Fibroblast of skin of right biceps (primary cell): Measurements from ENCODE around the gene LMBRD2.

Experiments used
- DNase-seq: peaks from one replicate; pipeline ENCODE4 v3.0.0-alpha.2; 2013

LMBRD2 gene

GRCh38 chr5:36096486-36096885 is 55.2 kb downstream of the LMBRD2 start:
- DNase-seq = no peak

DNA sequence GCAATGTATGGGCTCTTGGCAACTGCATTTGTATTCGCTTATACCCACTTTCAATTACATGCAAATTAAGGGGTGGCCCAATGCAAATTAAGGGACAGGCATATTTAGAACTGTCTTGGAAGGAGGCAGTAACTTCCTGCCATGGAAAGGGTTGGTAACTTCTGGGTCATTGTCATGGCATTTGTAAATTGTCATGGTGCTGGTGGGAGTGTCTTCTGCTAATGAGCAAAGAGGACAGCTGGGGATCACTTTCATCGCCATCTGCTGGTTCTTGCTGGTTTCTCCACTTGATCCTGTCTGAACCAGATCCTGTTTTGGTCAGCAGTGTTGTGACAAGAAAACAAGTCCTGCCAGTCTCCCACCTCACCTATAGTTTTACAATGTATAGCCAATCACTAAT is 61.7 kb downstream of the LMBRD2 start:
- DNase-seq = peak; percentile 23

- DNase-seq = peak; percentile 40
Measured at GRCh38 chr5:36079200-36079781, 72.4 kb downstream of the LMBRD2 start.

DNA sequence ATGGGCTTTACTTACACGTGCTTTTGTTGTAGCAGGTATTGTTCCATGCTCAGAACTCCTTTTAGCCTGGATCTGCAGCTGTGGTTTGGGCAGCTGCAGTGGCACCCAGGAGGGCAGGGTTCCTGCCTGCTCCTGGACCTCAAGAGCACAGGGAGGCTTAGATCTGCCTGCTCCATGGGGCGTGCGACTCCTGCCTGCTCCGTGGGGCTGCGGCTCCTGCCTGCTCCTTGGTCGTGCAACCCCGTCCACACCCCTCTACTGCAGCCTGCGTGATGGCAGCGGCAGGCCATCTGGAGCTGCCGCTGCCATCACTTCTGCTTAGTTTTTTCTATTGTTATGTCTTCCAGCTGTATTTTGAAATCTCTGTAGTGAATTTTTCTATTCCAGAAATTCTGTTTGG is 73.3 kb downstream of the LMBRD2 start:
- DNase-seq = no peak

- DNase-seq = no peak
Measured at GRCh38 chr5:36073595-36074216, 78.0 kb downstream of the LMBRD2 start.

- no peak for DNase-seq
Measured at GRCh38 chr5:36070687-36071571, 80.8 kb downstream of the LMBRD2 start.

DNA sequence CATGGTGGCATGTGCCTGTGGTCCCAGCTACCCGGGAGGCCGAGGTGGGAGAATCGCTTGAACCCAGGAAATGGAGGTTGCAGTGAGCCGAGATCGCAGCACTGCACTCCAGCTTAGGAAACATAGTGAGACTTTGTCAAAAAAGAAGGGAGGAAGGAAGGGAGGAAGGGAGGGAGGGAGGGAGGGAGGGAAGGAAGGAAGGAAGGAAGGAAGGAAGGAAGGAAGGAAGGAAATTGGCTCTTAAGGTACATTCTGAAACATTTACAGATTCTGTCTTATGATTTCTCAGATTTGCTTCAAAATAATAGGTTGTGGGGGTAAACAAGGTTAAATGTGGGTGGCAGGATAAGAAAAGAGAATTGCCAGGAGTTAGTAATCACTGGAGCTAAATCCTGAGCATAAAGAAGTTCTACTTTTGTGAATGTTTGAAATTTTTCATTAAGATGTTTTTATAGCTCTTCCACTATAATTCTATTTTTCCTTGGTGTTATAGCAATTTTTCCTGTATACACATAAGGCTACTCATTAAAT is 82.9 kb downstream of the LMBRD2 start:
- no peak for DNase-seq

GRCh38 chr5:36066540-36067210 is 85.0 kb downstream of the LMBRD2 start, which contains the start of gene UGT3A2:
UGT3A2 (minus strand) TSS chr5:36066882; CDS start chr5:36066789, 93 bp downstream.
- no peak for DNase-seq

GRCh38 chr5:36066001-36066539 is 85.6 kb downstream of the LMBRD2 start:
- no peak for DNase-seq

GRCh38 chr5:36060420-36060887 is 91.2 kb downstream of the LMBRD2 start:
- peak; percentile 40 for DNase-seq

DNA sequence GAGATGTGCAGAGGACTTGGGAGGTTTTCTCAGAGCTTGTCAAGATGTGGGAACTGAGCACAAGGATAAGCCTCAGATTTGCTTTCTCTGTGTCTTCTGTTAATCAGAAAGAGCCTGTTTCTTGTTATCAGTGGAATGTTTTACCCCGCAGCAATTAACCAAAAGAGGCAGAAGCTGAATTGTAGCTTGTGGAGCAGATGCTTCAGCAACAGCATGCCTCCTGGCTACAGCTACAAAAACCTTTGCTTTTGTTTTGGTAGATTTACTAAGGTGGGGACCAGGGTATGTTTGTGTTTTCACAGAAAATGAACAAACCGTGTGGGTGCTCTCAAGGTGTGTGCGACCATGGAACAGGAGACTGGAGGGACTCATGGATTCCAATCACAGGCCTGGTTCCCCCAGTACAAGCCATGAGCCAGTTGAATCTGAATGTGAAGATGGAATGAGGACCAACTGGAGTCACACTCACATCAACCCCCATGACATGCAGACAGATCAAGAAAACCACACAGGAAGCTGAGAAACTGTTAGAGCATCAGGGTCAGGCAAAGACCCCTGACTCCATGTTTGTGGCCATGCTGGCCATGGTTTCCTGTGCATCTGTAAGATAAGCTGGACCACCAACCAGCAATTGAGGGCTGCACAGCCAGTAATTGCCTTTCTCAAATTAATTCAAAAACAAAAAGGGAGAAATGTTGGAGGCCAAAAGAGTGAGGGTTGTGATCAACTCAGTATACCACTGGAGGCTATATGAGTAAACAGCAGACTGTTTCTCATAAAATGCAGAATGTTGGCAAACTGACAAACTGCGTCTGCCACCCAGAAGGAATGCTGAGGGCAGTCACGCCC is 91.9 kb downstream of the LMBRD2 start:
- peak; percentile 49 for DNase-seq

DNA sequence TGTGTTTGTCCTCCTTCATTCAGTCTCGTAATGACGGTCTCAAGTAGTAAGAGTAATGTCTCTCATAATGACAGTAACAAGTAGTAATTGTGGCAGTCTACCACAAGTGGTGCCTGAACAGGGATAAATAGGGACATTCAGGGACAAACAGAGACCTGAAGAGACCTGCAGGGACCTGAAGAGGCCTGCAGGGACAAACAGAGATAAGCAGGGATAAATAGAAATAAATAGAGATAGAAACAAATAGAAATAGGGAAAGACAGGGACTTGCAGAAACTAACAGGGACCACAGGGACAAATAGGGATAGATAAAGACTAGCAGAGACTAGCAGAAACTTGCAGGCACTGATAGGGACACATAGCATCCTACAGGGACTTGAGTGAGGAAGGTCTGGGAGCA is 92.9 kb downstream of the LMBRD2 start:
- DNase-seq = no peak

DNA sequence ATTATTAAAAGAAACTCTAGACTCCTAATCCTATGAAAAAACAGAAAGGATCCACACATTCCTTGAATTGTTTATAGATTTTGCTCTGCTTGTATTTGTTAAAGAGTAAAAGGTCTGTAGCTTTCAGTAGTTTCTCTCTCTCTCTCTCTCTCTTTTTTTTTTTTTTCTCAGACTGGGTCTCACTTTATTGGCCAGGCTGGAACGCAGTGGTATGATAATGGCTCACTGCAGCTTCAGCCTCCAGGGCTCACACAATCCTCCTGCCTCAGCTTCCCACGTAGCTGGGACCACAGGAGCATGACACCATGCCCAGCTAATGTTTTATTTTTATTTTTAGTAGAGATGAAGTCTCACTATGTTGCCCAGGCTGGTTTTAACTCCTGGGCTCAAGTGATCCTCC is 94.3 kb downstream of the LMBRD2 start:
- DNase-seq = no peak

GRCh38 chr5:36056422-36056821 is 95.3 kb downstream of the LMBRD2 start:
- DNase-seq = no peak

DNA sequence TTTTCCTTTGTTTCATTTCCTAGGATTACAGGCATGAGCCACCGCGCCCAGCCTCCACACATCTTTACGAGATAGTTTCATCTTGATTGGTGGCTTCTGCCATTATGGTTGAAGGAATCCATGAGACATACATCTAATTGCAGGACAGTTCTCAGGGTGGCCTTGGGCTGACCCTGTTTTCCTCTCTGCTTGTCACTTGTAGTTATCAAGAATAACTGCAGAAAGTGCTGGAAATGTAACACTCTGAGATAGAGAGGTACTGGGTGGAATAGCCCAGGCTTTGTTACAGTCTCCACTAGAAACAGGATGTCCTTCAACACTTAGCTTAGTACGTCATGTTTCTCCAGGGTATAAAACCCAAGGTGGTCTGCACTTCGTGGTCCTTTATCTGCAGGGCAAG is 95.7 kb downstream of the LMBRD2 start:
- DNase-seq = no peak

DNA sequence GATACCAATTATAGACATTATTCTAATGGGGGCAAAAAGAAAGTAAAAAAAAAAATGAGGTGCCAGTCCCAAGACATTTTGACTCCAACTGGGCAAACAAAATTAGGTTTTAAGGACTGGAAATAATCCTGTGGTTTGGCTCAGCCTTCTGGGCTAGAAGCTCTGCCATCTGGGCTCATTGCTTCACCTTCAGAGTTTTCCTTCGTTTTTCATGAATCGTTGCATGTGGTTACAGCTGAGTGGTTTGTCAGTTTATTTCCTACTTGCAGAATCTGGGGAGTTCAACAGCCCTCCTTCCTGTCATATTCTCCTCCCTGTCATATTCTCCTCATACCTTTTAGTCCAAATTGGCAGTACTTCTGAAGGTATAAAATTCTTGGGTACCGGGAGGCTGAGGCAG is 97.0 kb downstream of the LMBRD2 start:
- DNase-seq = no peak

- DNase-seq = peak; percentile 10
Measured at GRCh38 chr5:36052538-36052937, 99.1 kb downstream of the LMBRD2 start.

DNA sequence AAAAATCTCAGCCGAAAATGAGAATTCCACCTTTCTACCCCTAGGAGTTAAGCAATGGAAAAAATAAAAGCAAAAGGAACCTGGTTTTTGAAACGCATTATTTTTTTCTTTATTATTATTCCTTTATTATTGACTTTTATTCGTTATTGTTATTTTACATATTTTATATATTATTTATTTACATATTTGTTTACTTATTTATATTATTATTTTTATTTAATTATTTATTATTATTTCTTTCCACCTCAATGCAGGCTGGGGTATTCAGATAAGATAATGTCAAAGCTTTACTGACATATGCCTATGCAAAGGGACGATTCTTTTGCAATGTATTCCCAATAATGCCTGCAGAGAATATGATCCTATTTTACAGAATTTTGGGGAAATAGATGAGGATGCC is 101.7 kb downstream of the LMBRD2 start:
- DNase-seq = no peak
